PFSK-1 (cell line): ENCODE data around the gene SDHB.

Experiments used
- FOXP2 ChIP-seq: optimal IDR thresholded peaks from 2 replicates; pipeline ENCODE3; 2011; ENCODE audit warnings: borderline replicate concordance, control low read depth, inconsistent platforms; ENCODE audit not compliant: insufficient read depth; ENCODE audit errors: extremely low read length, extremely low read depth
- POLR2AphosphoS5 ChIP-seq: IDR thresholded peaks from 2 replicates; pipeline ENCODE4 v1.6.1; 2012; ENCODE audit warnings: low read depth, mild to moderate bottlenecking, control low read depth, low read length, moderate library complexity
- SIN3A ChIP-seq: IDR thresholded peaks from 2 replicates; pipeline ENCODE4 v1.6.1; 2012; ENCODE audit warnings: mild to moderate bottlenecking, low read length, moderate library complexity, borderline replicate concordance; ENCODE audit not compliant: insufficient read depth
- TAF1 ChIP-seq: IDR thresholded peaks from 2 replicates; pipeline ENCODE4 v1.6.1; 2012; ENCODE audit warnings: low read length, control low read depth, borderline replicate concordance; ENCODE audit not compliant: insufficient read depth

- TF ChIP-seq FOXP2 (no peak), SIN3A (no peak), TAF1 (no peak), POLR2AphosphoS5 (no peak)
These were observed 35.0 kb downstream of the SDHB start for GRCh38 chr1:17018849-17019248.
